ENCODE data around the gene RPUSD1. TPM values are rescaled to one million over a fixed set of nuclear protein-coding genes. Genes with fewer than 3 reads are reported as not detected.

The RPUSD1 gene
- total RNA-seq, 1 donor from 2014 or later: 23.0 TPM

DNA sequence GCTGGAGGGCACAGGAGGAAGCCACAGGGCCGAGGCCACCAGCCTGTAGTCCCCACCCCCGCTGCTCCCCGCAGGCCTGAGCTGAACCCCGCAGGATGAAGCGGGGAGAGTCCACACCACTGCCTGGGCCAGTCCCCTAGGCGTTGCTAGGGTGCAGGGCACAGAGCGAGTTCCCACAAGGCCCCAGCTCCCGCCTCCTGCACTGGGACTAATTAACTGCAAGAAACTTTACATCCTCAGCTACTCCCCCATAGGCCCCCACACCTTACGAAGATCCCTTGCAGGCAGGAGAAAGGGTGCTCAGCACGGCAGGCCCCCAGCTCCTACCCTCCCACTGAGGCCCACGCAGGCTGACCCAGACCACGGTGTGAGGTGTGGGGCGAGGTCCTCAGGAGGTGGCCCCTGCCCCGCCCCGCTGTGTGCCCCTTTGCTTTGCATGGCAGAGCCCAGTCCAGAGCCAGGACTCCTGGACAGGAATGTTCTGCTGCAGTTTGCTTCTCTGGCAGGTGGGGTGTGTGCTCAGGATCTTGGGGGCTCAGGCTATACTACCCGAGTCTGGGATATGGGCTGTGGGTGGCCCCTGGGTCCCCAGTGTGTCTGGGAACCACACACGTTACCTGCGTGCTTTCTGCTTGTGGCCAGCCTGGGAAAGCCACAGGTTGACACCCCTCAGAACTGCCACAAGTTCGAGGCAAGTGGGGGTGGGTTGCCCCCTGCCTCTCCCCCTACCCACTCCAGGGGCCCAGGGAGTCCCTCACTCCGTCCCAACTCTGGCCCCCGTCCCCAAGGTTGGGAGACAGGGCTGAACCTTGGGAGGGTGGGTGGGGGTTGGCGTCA is 11.1 kb upstream of the RPUSD1 start:
- Mint-ChIP-seq H3K36me3 (peaks cover 12% of the 10 kb centered on the region), H3K4me3 (no peak overlapping the region), H3K9me3 (no peaks in the 10 kb centered on the region), H3K27me3 (ENCODE audit: low read depth) (peaks cover 65% of the 10 kb centered on the region), H3K4me1 (no peaks in the 10 kb centered on the region), H3K27ac (no peak overlapping the region)
- DNase-seq (ENCODE audit: low spot score in 2 of 2, unreplicated experiment in 2 of 2): no peak
- TF ChIP-seq CTCF (IDR thresholded peaks at IDR 0.05; ENCODE audit: unreplicated experiment): no peak

DNA sequence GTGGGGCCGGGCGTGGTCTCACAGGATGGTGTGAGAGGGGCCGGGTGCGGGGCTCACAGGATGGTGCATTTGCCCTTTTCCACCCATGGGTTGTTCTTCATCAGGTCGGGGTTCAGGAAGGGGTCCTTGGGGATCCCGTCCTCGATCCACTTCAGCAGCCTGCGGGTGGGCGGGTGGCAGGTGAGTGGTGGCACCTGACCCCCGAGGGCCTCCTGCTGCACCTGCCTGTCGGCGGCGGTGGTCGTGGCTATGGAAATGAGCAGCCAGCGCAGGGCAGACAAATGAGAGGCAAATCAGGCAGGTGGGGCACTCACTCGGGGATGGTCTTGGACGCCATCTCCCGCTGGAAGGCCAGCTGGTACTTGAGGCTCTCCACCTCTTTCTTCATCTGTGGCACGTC is 10.5 kb upstream of the RPUSD1 start:
- Mint-ChIP-seq H3K27me3 (ENCODE audit: low read depth) (peaks cover 59% of the 10 kb centered on the region), H3K4me3 (no peak overlapping the region), H3K36me3 (peaks cover 12% of the 10 kb centered on the region), H3K9me3 (no peaks in the 10 kb centered on the region), H3K27ac (no peak overlapping the region), H3K4me1 (no peaks in the 10 kb centered on the region)
- no peak for TF ChIP-seq CTCF (IDR thresholded peaks at IDR 0.05; ENCODE audit: unreplicated experiment)
- DNase-seq (ENCODE audit: low spot score in 2 of 2, unreplicated experiment in 2 of 2): no peak

GRCh38 chr16:797686-798085 is 9.5 kb upstream of the RPUSD1 start:
- H3K36me3 Mint-ChIP-seq: peaks cover 12% of the 10 kb centered on the region
- DNase-seq (ENCODE audit: low spot score in 2 of 2, unreplicated experiment in 2 of 2): no peak
- peaks cover 49% of the 10 kb centered on the region for H3K27me3 Mint-ChIP-seq (ENCODE audit: low read depth)
- H3K27ac Mint-ChIP-seq: no peak overlapping the region
- H3K4me1 Mint-ChIP-seq: no peaks in the 10 kb centered on the region
- H3K9me3 Mint-ChIP-seq: no peaks in the 10 kb centered on the region
- TF ChIP-seq CTCF (IDR thresholded peaks at IDR 0.05; ENCODE audit: unreplicated experiment): no peak
- H3K4me3 Mint-ChIP-seq: no peak overlapping the region

GRCh38 chr16:797120-797420 is 8.9 kb upstream of the RPUSD1 start:
- H3K36me3 Mint-ChIP-seq: peaks cover 12% of the 10 kb centered on the region
- DNase-seq (ENCODE audit: low spot score in 2 of 2, unreplicated experiment in 2 of 2): no peak

DNA sequence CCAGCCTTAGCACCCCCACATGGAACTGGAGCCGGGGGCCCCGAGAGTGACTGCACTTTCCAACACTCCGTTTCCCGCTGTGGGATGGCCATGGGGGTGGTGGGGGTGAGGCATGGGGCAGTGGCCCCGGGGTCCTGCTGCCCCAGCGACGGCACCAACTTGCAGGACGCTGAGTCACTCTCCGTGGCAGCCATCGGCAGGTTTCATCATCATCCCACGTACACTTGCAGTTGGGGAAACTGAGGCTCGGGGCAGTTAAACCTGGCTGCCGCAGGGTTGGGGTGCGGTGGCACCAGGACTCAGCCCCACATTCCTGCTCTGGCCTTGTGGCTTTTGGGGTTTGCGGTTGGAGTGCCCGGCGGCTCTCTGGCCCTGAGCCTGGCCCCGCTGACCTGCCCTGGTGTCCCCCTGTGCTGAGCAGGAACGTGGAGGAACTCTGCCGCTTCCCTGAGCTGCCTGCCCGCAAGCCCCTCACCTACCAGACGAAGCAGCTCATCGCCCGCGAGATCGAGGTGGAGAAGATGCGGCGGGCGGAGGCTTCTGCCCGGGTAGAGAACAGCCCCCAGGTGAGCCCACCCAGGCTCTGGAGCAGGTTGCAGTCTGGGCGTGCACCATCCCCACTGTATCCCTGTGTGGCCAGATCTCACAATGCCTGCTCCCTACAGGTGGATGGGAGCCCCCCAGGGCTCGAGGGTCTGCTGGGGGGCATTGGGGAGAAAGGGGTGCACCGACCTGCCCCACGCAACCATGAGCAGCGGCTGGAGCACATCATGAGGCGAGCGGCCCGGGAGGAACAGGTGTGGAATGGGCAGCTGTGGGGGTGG is 8.3 kb upstream of the RPUSD1 start:
- Mint-ChIP-seq H3K4me3 (no peak overlapping the region), H3K4me1 (no peaks in the 10 kb centered on the region), H3K27ac (no peak overlapping the region), H3K27me3 (ENCODE audit: low read depth) (peaks cover 38% of the 10 kb centered on the region), H3K9me3 (no peaks in the 10 kb centered on the region), H3K36me3 (peaks cover 16% of the 10 kb centered on the region)
- no peak for TF ChIP-seq CTCF (IDR thresholded peaks at IDR 0.05; ENCODE audit: unreplicated experiment)
- no peak for DNase-seq (ENCODE audit: low spot score in 2 of 2, unreplicated experiment in 2 of 2)

More at GRCh38 chr16:797120-797420, 8.9 kb upstream of the RPUSD1 start:
- peaks cover 43% of the 10 kb centered on the region for H3K27me3 Mint-ChIP-seq (ENCODE audit: low read depth)
- no peak overlapping the region for H3K4me3 Mint-ChIP-seq
- H3K4me1 Mint-ChIP-seq: no peaks in the 10 kb centered on the region
- no peak overlapping the region for H3K27ac Mint-ChIP-seq
- TF ChIP-seq CTCF (IDR thresholded peaks at IDR 0.05; ENCODE audit: unreplicated experiment): no peak
- H3K9me3 Mint-ChIP-seq: no peaks in the 10 kb centered on the region

Data from mesothelial cell of epicardium (in vitro differentiated cells).